ENCODE measurements around the gene FREM1. TPM values are rescaled to one million over a fixed set of nuclear protein-coding genes. Genes with fewer than 3 reads are reported as not detected.

The FREM1 gene
- total RNA-seq, 1 donor from 2014 or later, result 0.52 TPM

- Histone ChIP-seq H4K20me1 (ENCODE audit: insufficient read depth, low read length) (no peaks in the 10 kb centered on the region), H3K27me3 (ENCODE audit: insufficient read depth, low read length) (no peaks in the 10 kb centered on the region), H3K79me2 (ENCODE audit: insufficient read depth, low read length) (no peaks in the 10 kb centered on the region), H3K4me2 (ENCODE audit: low read length) (no peak overlapping the region), H3K4me3 (ENCODE audit: insufficient read depth, low read depth, low read length) (no peak overlapping the region), H2AFZ (ENCODE audit: low read depth, low read length) (no peak overlapping the region), H3K36me3 (ENCODE audit: insufficient read depth, low read length) (no peaks in the 10 kb centered on the region), H3K9ac (ENCODE audit: low read length) (no peak overlapping the region), H3K4me1 (ENCODE audit: insufficient read depth, low read length) (no peaks in the 10 kb centered on the region), H3K9me3 (ENCODE audit: insufficient read depth, low read depth, low read length) (no peaks in the 10 kb centered on the region), H3K27ac (ENCODE audit: low read depth, low read length) (no peak overlapping the region)
- H3K4me1 Mint-ChIP-seq (ENCODE audit: low read depth, unreplicated experiment), result no peaks in the 10 kb centered on the region
- no peaks in the 10 kb centered on the region for H3K36me3 Mint-ChIP-seq (ENCODE audit: low read depth, unreplicated experiment)
- no peak overlapping the region for H3K4me3 Mint-ChIP-seq (ENCODE audit: unreplicated experiment)
- H3K27me3 Mint-ChIP-seq (ENCODE audit: low read depth, unreplicated experiment), result no peaks in the 10 kb centered on the region
- FAIRE-seq, result no peak
- TF ChIP-seq CTCF (IDR thresholded peaks at IDR 0.05; ENCODE audit: insufficient read depth, low read depth, low read length), result no peak
- TF ChIP-seq EZH2 (IDR thresholded peaks at IDR 0.05; ENCODE audit: insufficient read depth, low read length), result no peak
- DNase-seq (ENCODE audit: low read depth), result no peak
- H3K9me3 Mint-ChIP-seq (ENCODE audit: unreplicated experiment), result no peaks in the 10 kb centered on the region
- H3K27ac Mint-ChIP-seq (ENCODE audit: unreplicated experiment), result no peak overlapping the region
These were observed 121.4 kb downstream of the FREM1 start for GRCh38 chr9:14788846-14789245.

- H2AFZ ChIP-seq (ENCODE audit: low read depth, low read length), result no peak overlapping the region
- FAIRE-seq, result no peak
- H3K79me2 ChIP-seq (ENCODE audit: insufficient read depth, low read length), result no peaks in the 10 kb centered on the region
- H4K20me1 ChIP-seq (ENCODE audit: insufficient read depth, low read length), result no peaks in the 10 kb centered on the region
- no peaks in the 10 kb centered on the region for H3K9me3 Mint-ChIP-seq (ENCODE audit: unreplicated experiment)
- H3K27me3 Mint-ChIP-seq (ENCODE audit: low read depth, unreplicated experiment), result no peaks in the 10 kb centered on the region
- H3K4me3 Mint-ChIP-seq (ENCODE audit: unreplicated experiment), result no peak overlapping the region
- H3K9ac ChIP-seq (ENCODE audit: low read length), result no peak overlapping the region
- no peaks in the 10 kb centered on the region for H3K4me1 Mint-ChIP-seq (ENCODE audit: low read depth, unreplicated experiment)
- TF ChIP-seq EZH2 (IDR thresholded peaks at IDR 0.05; ENCODE audit: insufficient read depth, low read length) (no peak), CTCF (IDR thresholded peaks at IDR 0.05; ENCODE audit: insufficient read depth, low read depth, low read length) (no peak)
- no peaks in the 10 kb centered on the region for H3K36me3 ChIP-seq (ENCODE audit: insufficient read depth, low read length)
- no peaks in the 10 kb centered on the region for H3K27me3 ChIP-seq (ENCODE audit: insufficient read depth, low read length)
- H3K27ac ChIP-seq (ENCODE audit: low read depth, low read length), result no peak overlapping the region
- H3K4me3 ChIP-seq (ENCODE audit: insufficient read depth, low read depth, low read length), result no peak overlapping the region
- H3K9me3 ChIP-seq (ENCODE audit: insufficient read depth, low read depth, low read length), result no peaks in the 10 kb centered on the region
- DNase-seq (ENCODE audit: low read depth), result no peak
- no peaks in the 10 kb centered on the region for H3K36me3 Mint-ChIP-seq (ENCODE audit: low read depth, unreplicated experiment)
- no peak overlapping the region for H3K27ac Mint-ChIP-seq (ENCODE audit: unreplicated experiment)
- no peaks in the 10 kb centered on the region for H3K4me1 ChIP-seq (ENCODE audit: insufficient read depth, low read length)
- no peak overlapping the region for H3K4me2 ChIP-seq (ENCODE audit: low read length)
These were observed 126.9 kb downstream of the FREM1 start for GRCh38 chr9:14783358-14783757.

- Histone ChIP-seq H3K4me3 (ENCODE audit: insufficient read depth, low read depth, low read length) (no peak overlapping the region), H3K36me3 (ENCODE audit: insufficient read depth, low read length) (no peaks in the 10 kb centered on the region), H3K79me2 (ENCODE audit: insufficient read depth, low read length) (no peaks in the 10 kb centered on the region), H2AFZ (ENCODE audit: low read depth, low read length) (no peak overlapping the region), H3K9ac (ENCODE audit: low read length) (no peak overlapping the region), H3K4me1 (ENCODE audit: insufficient read depth, low read length) (no peaks in the 10 kb centered on the region), H4K20me1 (ENCODE audit: insufficient read depth, low read length) (no peaks in the 10 kb centered on the region), H3K27me3 (ENCODE audit: insufficient read depth, low read length) (no peaks in the 10 kb centered on the region), H3K9me3 (ENCODE audit: insufficient read depth, low read depth, low read length) (no peaks in the 10 kb centered on the region), H3K27ac (ENCODE audit: low read depth, low read length) (no peak overlapping the region), H3K4me2 (ENCODE audit: low read length) (no peak overlapping the region)
- Mint-ChIP-seq H3K36me3 (ENCODE audit: low read depth, unreplicated experiment) (no peaks in the 10 kb centered on the region), H3K9me3 (ENCODE audit: unreplicated experiment) (no peaks in the 10 kb centered on the region), H3K4me3 (ENCODE audit: unreplicated experiment) (no peak overlapping the region), H3K27me3 (ENCODE audit: low read depth, unreplicated experiment) (no peaks in the 10 kb centered on the region), H3K4me1 (ENCODE audit: low read depth, unreplicated experiment) (no peaks in the 10 kb centered on the region), H3K27ac (ENCODE audit: unreplicated experiment) (no peak overlapping the region)
- TF ChIP-seq EZH2 (IDR thresholded peaks at IDR 0.05; ENCODE audit: insufficient read depth, low read length), result no peak
- no peak for TF ChIP-seq CTCF (IDR thresholded peaks at IDR 0.05; ENCODE audit: insufficient read depth, low read depth, low read length)
- DNase-seq (ENCODE audit: low read depth), result no peak
- no peak for FAIRE-seq
These were observed 127.8 kb downstream of the FREM1 start for GRCh38 chr9:14782286-14783051.
